Suprapubic skin (tissue), 4 donors: ENCODE results near the gene ASTN2. TPM values are rescaled to one million over a fixed set of nuclear protein-coding genes. Genes with fewer than 3 reads are reported as not detected.

ENCODE experiments used
- DNase-seq, 2 donors: peaks; one replicate each; pipeline ENCODE4 v3.0.0-alpha.2; 2019; ENCODE audit warnings: low spot score in 2 of 2
- H3K27ac ChIP-seq: fragments of 200-600 bp; sonication (generic); one replicate; pipeline ENCODE4 v1.5.1; 2019
- H3K27me3 ChIP-seq: fragments of 200-600 bp; sonication (generic); one replicate; pipeline ENCODE4 v1.5.1; 2019
- H3K36me3 ChIP-seq: fragments of 200-600 bp; sonication (generic); one replicate; pipeline ENCODE4 v1.5.1; 2019
- H3K4me1 ChIP-seq: fragments of 200-600 bp; sonication (generic); one replicate; pipeline ENCODE4 v1.5.1; 2019
- H3K4me3 ChIP-seq: fragments of 200-600 bp; sonication (generic); one replicate; pipeline ENCODE4 v1.5.1; 2019; ENCODE audit warnings: mild to moderate bottlenecking
- H3K9me3 ChIP-seq: fragments of 200-600 bp; sonication (generic); one replicate; pipeline ENCODE4 v1.5.1; 2019
- CTCF ChIP-seq, 2 donors: fragments of 200-600 bp in 1 of 2; fragments of 450-650 bp in 1 of 2; sonication (generic) in 1 of 2; IDR thresholded peaks; one replicate each; pipeline ENCODE4 v1.5.1; 2016 to 2019; ENCODE audit warnings: antibody characterized with exemption in 2 of 2, mild to moderate bottlenecking in 1 of 2, moderate library complexity in 1 of 2
- EP300 ChIP-seq: sonication (generic); formaldehyde crosslinking; IDR thresholded peaks from one replicate; pipeline ENCODE4 v1.6.1; 2017; ENCODE audit warnings: antibody characterized with exemption
- POLR2A ChIP-seq, 2 donors: fragments of 450-650 bp; IDR thresholded peaks; one replicate each; pipeline ENCODE4 v1.6.1; 2017; ENCODE audit warnings: antibody characterized with exemption in 2 of 2, mild to moderate bottlenecking in 2 of 2, moderate library complexity in 2 of 2
- POLR2AphosphoS5 ChIP-seq, 3 donors: sonication (generic); formaldehyde crosslinking; IDR thresholded peaks; one replicate each; pipeline ENCODE4 v1.6.1; 2017; ENCODE audit warnings: antibody characterized with exemption in 3 of 3
- WGBS: methylation state at CpG from one replicate; pipeline ENCODE4 v1.1.5; 2018; 5-methylcytosine and 5-hydroxymethylcytosine counted together
- total RNA-seq, 4 donors: library from RNA; depleted of rRNA; stranded (reverse); fragments of >200 nt; gene quantifications; one replicate each; pipeline ENCODE4 v1.1.0, GENCODE V29; 2016

Gene ASTN2
- total RNA-seq, 4 donors from 2014 or later: 2.0 to 6.9 (median 3.8) TPM

- DNase-seq: no peak
- 56% methylated on average over 3 of the region's 3 CpGs for WGBS
- Histone ChIP-seq H3K9me3 (no peaks in the 10 kb centered on the region), H3K4me3 (no peak overlapping the region), H3K36me3 (no peaks in the 10 kb centered on the region), H3K27ac (no peak overlapping the region), H3K4me1 (no peaks in the 10 kb centered on the region), H3K27me3 (no peaks in the 10 kb centered on the region)
- TF ChIP-seq CTCF (IDR thresholded peaks at IDR 0.05) (no peak), POLR2AphosphoS5 (IDR thresholded peaks at IDR 0.05) (no peak), POLR2A (IDR thresholded peaks at IDR 0.05) (no peak), EP300 (no peak)
Observed at GRCh38 chr9:117017414-117017985, 397.4 kb downstream of the ASTN2 start.

DNA sequence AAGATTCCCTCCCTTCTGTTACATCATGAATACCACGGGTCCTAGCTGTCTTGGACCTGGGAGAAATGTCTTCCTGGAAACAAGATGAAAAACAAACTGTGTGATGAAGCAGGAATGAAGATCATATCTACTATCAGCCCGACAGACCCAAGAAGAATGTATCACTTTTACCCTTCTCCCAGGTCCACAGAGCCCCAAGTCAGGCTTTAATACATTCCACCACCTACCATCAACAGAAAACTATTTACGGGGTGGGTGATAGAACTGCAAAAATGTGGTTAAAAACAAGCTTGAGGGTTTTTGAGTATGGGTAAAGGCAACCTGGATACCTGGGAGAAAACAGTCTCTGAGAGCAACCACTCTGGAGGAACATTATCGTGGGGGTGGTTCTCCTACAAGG lies 400.8 kb downstream of the ASTN2 start:
- no peaks in the 10 kb centered on the region for H3K36me3 ChIP-seq
- no peaks in the 10 kb centered on the region for H3K9me3 ChIP-seq
- H3K27ac ChIP-seq: no peak overlapping the region
- DNase-seq: no peak
- H3K27me3 ChIP-seq: no peaks in the 10 kb centered on the region
- no peaks in the 10 kb centered on the region for H3K4me1 ChIP-seq
- WGBS: 80% methylated on average over 4 of the region's 4 CpGs
- no peak overlapping the region for H3K4me3 ChIP-seq
- TF ChIP-seq POLR2AphosphoS5 (IDR thresholded peaks at IDR 0.05) (no peak), POLR2A (IDR thresholded peaks at IDR 0.05) (no peak), CTCF (IDR thresholded peaks at IDR 0.05) (no peak), EP300 (no peak)

- no peaks in the 10 kb centered on the region for H3K27me3 ChIP-seq
- TF ChIP-seq CTCF (IDR thresholded peaks at IDR 0.05): no peak
- TF ChIP-seq POLR2AphosphoS5 (IDR thresholded peaks at IDR 0.05): no peak
- TF ChIP-seq POLR2A (IDR thresholded peaks at IDR 0.05): no peak
- no peak for TF ChIP-seq EP300
- no peak for DNase-seq
- no peak overlapping the region for H3K27ac ChIP-seq
- WGBS: 82% methylated on average over 4 of the region's 4 CpGs
- H3K9me3 ChIP-seq: no peaks in the 10 kb centered on the region
- H3K36me3 ChIP-seq: no peaks in the 10 kb centered on the region
- no peak overlapping the region for H3K4me3 ChIP-seq
- H3K4me1 ChIP-seq: no peaks in the 10 kb centered on the region
Observed at GRCh38 chr9:117013440-117013995, 401.3 kb downstream of the ASTN2 start.

GRCh38 chr9:117010061-117010460 lies 404.8 kb downstream of the ASTN2 start:
- Histone ChIP-seq H3K27me3 (no peaks in the 10 kb centered on the region), H3K4me1 (no peaks in the 10 kb centered on the region), H3K36me3 (no peaks in the 10 kb centered on the region), H3K27ac (no peak overlapping the region), H3K4me3 (no peak overlapping the region), H3K9me3 (no peaks in the 10 kb centered on the region)
- no peak for TF ChIP-seq CTCF (IDR thresholded peaks at IDR 0.05)
- TF ChIP-seq POLR2A (IDR thresholded peaks at IDR 0.05): no peak
- TF ChIP-seq POLR2AphosphoS5 (IDR thresholded peaks at IDR 0.05): no peak
- TF ChIP-seq EP300: no peak
- DNase-seq: no peak

DNA sequence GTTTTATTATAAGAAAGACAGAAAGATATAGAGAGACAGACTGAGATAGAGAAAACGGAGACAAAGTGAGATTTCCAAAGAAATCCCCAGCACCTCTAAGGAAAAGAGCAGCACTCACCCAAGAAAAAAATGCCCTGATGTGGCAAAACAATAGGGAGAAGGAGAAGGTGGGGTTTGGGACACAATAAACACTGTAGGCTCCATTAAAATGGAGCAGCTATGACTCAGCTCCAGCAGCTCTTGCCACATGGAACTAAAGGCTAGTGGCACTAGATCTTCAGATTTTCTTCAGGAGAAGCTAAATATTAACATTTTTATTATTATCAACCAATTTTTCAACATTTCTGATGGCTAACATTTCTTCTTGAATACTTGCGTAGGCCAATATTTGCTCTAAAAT lies 406.0 kb downstream of the ASTN2 start:
- H3K4me1 ChIP-seq: no peaks in the 10 kb centered on the region
- H3K27ac ChIP-seq: no peak overlapping the region
- TF ChIP-seq CTCF (IDR thresholded peaks at IDR 0.05) (no peak), POLR2AphosphoS5 (IDR thresholded peaks at IDR 0.05) (no peak), POLR2A (IDR thresholded peaks at IDR 0.05) (no peak), EP300 (no peak)
- no peaks in the 10 kb centered on the region for H3K9me3 ChIP-seq
- DNase-seq: no peak
- no peaks in the 10 kb centered on the region for H3K36me3 ChIP-seq
- 83% methylated on average over 2 of the region's 2 CpGs for WGBS
- H3K27me3 ChIP-seq: no peaks in the 10 kb centered on the region
- H3K4me3 ChIP-seq: no peak overlapping the region
